ENCODE results near the gene CDH7.

GRCh38 chr18:65846107-65846506, 95.3 kb downstream of the CDH7 start:
- TF ChIP-seq, protein P1, sequence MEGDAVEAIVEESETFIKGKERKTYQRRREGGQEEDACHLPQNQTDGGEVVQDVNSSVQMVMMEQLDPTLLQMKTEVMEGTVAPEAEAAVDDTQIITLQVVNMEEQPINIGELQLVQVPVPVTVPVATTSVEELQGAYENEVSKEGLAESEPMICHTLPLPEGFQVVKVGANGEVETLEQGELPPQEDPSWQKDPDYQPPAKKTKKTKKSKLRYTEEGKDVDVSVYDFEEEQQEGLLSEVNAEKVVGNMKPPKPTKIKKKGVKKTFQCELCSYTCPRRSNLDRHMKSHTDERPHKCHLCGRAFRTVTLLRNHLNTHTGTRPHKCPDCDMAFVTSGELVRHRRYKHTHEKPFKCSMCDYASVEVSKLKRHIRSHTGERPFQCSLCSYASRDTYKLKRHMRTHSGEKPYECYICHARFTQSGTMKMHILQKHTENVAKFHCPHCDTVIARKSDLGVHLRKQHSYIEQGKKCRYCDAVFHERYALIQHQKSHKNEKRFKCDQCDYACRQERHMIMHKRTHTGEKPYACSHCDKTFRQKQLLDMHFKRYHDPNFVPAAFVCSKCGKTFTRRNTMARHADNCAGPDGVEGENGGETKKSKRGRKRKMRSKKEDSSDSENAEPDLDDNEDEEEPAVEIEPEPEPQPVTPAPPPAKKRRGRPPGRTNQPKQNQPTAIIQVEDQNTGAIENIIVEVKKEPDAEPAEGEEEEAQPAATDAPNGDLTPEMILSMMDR (IDR thresholded peaks at IDR 0.05), result no peak
- TF ChIP-seq POLR2A (IDR thresholded peaks at IDR 0.05), result no peak

Data from esophagus squamous epithelium (tissue), 4 donors.